ENCODE measurements around the gene FBP1.

DNA sequence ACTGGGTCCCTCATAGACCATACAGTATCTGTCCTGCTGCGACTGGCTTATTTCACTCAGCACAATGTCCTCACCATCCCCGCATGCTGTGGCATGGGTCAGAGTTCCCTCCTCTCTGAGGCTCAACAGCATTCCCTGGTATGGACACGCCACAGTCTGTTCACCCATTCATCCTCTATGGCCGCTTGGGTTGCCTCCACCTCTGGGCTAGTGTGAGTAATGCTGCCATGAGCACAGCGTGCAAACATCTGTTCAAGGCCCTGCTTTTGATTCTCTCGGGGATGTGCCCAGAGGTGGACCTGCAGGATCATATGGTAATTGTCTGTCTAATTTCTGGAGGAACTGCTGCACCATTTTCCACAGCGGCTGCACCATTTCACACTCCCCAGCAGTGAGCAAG is 40.2 kb downstream of the FBP1 start:
- TF ChIP-seq CTCF (conservative IDR thresholded peaks at IDR 0.05 in 1 of 2, IDR thresholded peaks at IDR 0.05 in 1 of 2; ENCODE audit: low read depth in 1 of 2, low read length in 2 of 2) (no peak), EZH2 (IDR thresholded peaks at IDR 0.05; ENCODE audit: low read length, missing control alignments) (no peak)
